Keratinocyte (primary cell): ENCODE measurements around the gene LRCH2.

ENCODE experiments used
- EZH2 ChIP-seq: IDR thresholded peaks from one replicate; pipeline ENCODE4 v1.6.1; 2012; ENCODE audit warnings: inconsistent platforms, mild to moderate bottlenecking, low read length, moderate library complexity
- TF ChIP-seq, protein P1 (sequence below), 3 experiments: IDR thresholded peaks in 1 of 3; conservative IDR thresholded peaks in 1 of 3; optimal IDR thresholded peaks in 1 of 3; 2 replicates in 2 of 3; 3 replicates in 1 of 3; pipeline versions ENCODE3 to v1.5.1; 2011; ENCODE audit warnings: low read length in 3 of 3, mild to moderate bottlenecking in 3 of 3, moderate library complexity in 2 of 3, control low read depth in 1 of 3, inconsistent platforms in 1 of 3; ENCODE audit not compliant: insufficient read depth in 2 of 3; ENCODE audit errors: extremely low read depth in 1 of 3

DNA sequence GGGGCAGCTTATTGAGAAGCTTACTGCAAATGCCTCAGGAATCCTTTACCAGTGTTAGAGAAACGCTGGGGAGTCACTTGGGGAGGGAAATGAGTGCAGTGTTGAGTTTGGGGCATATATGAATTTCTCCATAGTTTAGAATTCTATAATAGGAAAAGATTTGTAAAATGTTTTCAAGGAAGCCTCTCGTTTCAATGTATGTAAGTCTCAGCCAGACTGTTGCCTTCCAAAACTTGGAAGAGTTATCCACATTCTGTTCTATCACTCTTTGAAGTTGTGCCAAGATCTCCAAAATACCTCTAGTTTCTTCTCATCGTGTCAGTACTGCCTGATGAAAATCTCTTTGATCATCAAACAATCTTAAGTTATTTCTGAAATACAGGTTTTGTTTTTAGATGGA lies 565 bp upstream of the LRCH2 start:
- TF ChIP-seq, protein P1, sequence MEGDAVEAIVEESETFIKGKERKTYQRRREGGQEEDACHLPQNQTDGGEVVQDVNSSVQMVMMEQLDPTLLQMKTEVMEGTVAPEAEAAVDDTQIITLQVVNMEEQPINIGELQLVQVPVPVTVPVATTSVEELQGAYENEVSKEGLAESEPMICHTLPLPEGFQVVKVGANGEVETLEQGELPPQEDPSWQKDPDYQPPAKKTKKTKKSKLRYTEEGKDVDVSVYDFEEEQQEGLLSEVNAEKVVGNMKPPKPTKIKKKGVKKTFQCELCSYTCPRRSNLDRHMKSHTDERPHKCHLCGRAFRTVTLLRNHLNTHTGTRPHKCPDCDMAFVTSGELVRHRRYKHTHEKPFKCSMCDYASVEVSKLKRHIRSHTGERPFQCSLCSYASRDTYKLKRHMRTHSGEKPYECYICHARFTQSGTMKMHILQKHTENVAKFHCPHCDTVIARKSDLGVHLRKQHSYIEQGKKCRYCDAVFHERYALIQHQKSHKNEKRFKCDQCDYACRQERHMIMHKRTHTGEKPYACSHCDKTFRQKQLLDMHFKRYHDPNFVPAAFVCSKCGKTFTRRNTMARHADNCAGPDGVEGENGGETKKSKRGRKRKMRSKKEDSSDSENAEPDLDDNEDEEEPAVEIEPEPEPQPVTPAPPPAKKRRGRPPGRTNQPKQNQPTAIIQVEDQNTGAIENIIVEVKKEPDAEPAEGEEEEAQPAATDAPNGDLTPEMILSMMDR (optimal IDR thresholded peaks at IDR 0.05 in 1 of 3, IDR thresholded peaks at IDR 0.05 in 1 of 3, conservative IDR thresholded peaks at IDR 0.05 in 1 of 3; ENCODE audit: extremely low read depth in 1 of 3, insufficient read depth in 2 of 3, low read length in 3 of 3) = no peak
- no peak for TF ChIP-seq EZH2
